ENCODE results near the gene CCSAP. TPM values are rescaled to one million over a fixed set of nuclear protein-coding genes. Genes with fewer than 3 reads are reported as not detected.

Gene CCSAP
- polyA plus RNA-seq, 3 donors: 5.2 to 12.2 (median 6.7) TPM

GRCh38 chr1:229326601-229327000 lies 16.2 kb downstream of the CCSAP start:
- peak overlapping the region in 5 of 7 donors; percentile 41 to 80 (median 73) for H3K27ac Mint-ChIP-seq
- H3K27ac ChIP-seq (ENCODE audit: low read depth in 1 of 2, low read length in 2 of 2): peak overlapping the region in 1 of 2 donors; percentile 76

GRCh38 chr1:229325853-229326487 lies 16.9 kb downstream of the CCSAP start:
- H2AFZ ChIP-seq (ENCODE audit: insufficient read depth, low read depth, low read length, poor library complexity, severe bottlenecking): peak overlapping the region; percentile 44
- H3K27ac Mint-ChIP-seq: peak overlapping the region; percentile 41 to 80 (median 65)
- H3K9ac ChIP-seq (ENCODE audit: insufficient read depth, low read length, poor library complexity, severe bottlenecking): peak overlapping the region; percentile 35
- no peak overlapping the region for H3K4me3 Mint-ChIP-seq
- H3K36me3 Mint-ChIP-seq: peaks cover 63 to 69% of the 10 kb centered on the region in 2 donors
- H3K4me2 ChIP-seq (replicated peaks; ENCODE audit: extremely low read depth, low read length, poor library complexity, severe bottlenecking): peak overlapping the region; percentile 48
- peaks cover 12% of the 10 kb centered on the region for H3K4me1 Mint-ChIP-seq
- H4K20me1 ChIP-seq (ENCODE audit: insufficient read depth, low read length): peaks cover 3% of the 10 kb centered on the region
- no peak for TF ChIP-seq CTCF (IDR thresholded peaks at IDR 0.05)
- peaks cover 0 to 20% of the 10 kb centered on the region in 2 donors for H3K4me1 ChIP-seq (ENCODE audit: control insufficient read depth in 1 of 2, insufficient read depth in 2 of 2, low read length in 2 of 2)
- peak overlapping the region in 1 of 2 donors; percentile 76 for H3K27ac ChIP-seq (ENCODE audit: low read depth in 1 of 2, low read length in 2 of 2)
- intact Hi-C loops (cut with micrococcal nuclease): no loop called here
- H3K27me3 ChIP-seq (ENCODE audit: control insufficient read depth in 2 of 2, insufficient read depth in 2 of 2, low read length in 2 of 2): no peaks in the 10 kb centered on the region
- no peaks in the 10 kb centered on the region for H3K9me3 Mint-ChIP-seq
- peak overlapping the region in 2 of 3 experiments; percentile 42 to 57 for H3K4me3 ChIP-seq (replicated peaks in 1 of 3; ENCODE audit: low read depth in 2 of 3, low read length in 3 of 3)
- no peaks in the 10 kb centered on the region for H3K9me3 ChIP-seq (replicated peaks in 1 of 2; ENCODE audit: control insufficient read depth in 1 of 2, insufficient read depth in 1 of 2, low read length in 2 of 2)
- 95% methylated on average over 7 of the region's 10 CpGs for WGBS (ENCODE audit: insufficient coverage)
- peak in 1 of 3 donors; percentile 20 for DNase-seq
- H3K79me2 ChIP-seq (ENCODE audit: insufficient read depth, low read length): peaks cover 58% of the 10 kb centered on the region
- peaks cover 44 to 82% of the 10 kb centered on the region in 2 donors for H3K36me3 ChIP-seq (replicated peaks in 1 of 2; ENCODE audit: control insufficient read depth in 1 of 2, insufficient read depth in 2 of 2, low read length in 2 of 2)
- H3K27me3 Mint-ChIP-seq (ENCODE audit: low read depth in 3 of 3): no peaks in the 10 kb centered on the region

More at GRCh38 chr1:229326601-229327000, 16.2 kb downstream of the CCSAP start:
- peaks cover 12% of the 10 kb centered on the region for H3K4me1 Mint-ChIP-seq
- Histone ChIP-seq H3K9me3 (replicated peaks in 1 of 2; ENCODE audit: control insufficient read depth in 1 of 2, insufficient read depth in 1 of 2, low read length in 2 of 2) (no peaks in the 10 kb centered on the region), H3K4me3 (replicated peaks in 1 of 3; ENCODE audit: low read depth in 2 of 3, low read length in 3 of 3) (no peak overlapping the region), H3K9ac (ENCODE audit: insufficient read depth, low read length, poor library complexity, severe bottlenecking) (no peak overlapping the region), H3K79me2 (ENCODE audit: insufficient read depth, low read length) (peaks cover 64% of the 10 kb centered on the region), H3K27me3 (ENCODE audit: control insufficient read depth in 2 of 2, insufficient read depth in 2 of 2, low read length in 2 of 2) (no peaks in the 10 kb centered on the region), H3K36me3 (replicated peaks in 1 of 2; ENCODE audit: control insufficient read depth in 1 of 2, insufficient read depth in 2 of 2, low read length in 2 of 2) (peaks cover 41 to 76% of the 10 kb centered on the region in 2 donors), H4K20me1 (ENCODE audit: insufficient read depth, low read length) (peaks cover 3% of the 10 kb centered on the region), H3K4me1 (ENCODE audit: control insufficient read depth in 1 of 2, insufficient read depth in 2 of 2, low read length in 2 of 2) (peaks cover 0 to 20% of the 10 kb centered on the region in 2 donors), H3K4me2 (replicated peaks; ENCODE audit: extremely low read depth, low read length, poor library complexity, severe bottlenecking) (no peak overlapping the region), H2AFZ (ENCODE audit: insufficient read depth, low read depth, low read length, poor library complexity, severe bottlenecking) (no peak overlapping the region)
- H3K36me3 Mint-ChIP-seq: peaks cover 62 to 66% of the 10 kb centered on the region in 2 donors
- no peak for DNase-seq
- no peak for TF ChIP-seq CTCF (IDR thresholded peaks at IDR 0.05)
- H3K9me3 Mint-ChIP-seq: no peaks in the 10 kb centered on the region
- H3K4me3 Mint-ChIP-seq: no peak overlapping the region
- H3K27me3 Mint-ChIP-seq (ENCODE audit: low read depth in 3 of 3): no peaks in the 10 kb centered on the region
- WGBS (ENCODE audit: insufficient coverage): 96% methylated on average over 8 of the region's 12 CpGs
- intact Hi-C loops (cut with micrococcal nuclease): no loop called here
